GM19025 (cell line): ENCODE results near the gene SEC14L2.
"Not testable (repeated sequence)": the region's sequence is repeated elsewhere in the genome, so short reads cannot be mapped to it uniquely, and the experiment has no call there.

Experiments used
- ATAC-seq: cut with Tn5 transposase; IDR thresholded peaks from one replicate; pipeline ENCODE4 v1.9.1; 2021; ENCODE audit warnings: mild to moderate bottlenecking, low read depth, moderate library complexity; ENCODE audit not compliant: unreplicated experiment

The SEC14L2 gene

GRCh38 chr22:30373331-30374325, 23.2 kb upstream of the SEC14L2 start:
- ATAC-seq, result no peak

GRCh38 chr22:30375312-30375849, 21.4 kb upstream of the SEC14L2 start:
- ATAC-seq, result no peak

DNA sequence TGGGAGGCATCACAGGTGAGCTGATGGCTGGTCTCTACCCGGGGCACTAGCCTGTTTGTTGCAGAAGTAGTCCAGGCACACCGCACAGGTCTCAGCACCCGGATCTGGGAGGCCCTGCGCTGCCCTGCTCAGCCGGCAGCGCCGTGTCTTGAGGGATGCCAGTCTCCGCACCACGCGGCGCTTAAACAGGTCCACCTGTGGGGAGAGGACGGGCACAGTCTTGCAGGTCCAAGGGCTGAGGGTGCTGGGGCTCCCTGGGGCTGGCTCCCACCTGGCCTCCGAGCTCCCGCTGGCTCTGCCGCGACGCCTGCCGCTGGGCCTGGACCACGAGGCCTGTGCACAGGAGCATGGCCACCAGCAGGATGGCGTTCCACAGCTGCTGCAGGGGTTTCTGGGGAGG, 16.8 kb upstream of the SEC14L2 start:
- no peak for ATAC-seq

- no peak for ATAC-seq
Measured at GRCh38 chr22:30381264-30381663, 15.6 kb upstream of the SEC14L2 start.

DNA sequence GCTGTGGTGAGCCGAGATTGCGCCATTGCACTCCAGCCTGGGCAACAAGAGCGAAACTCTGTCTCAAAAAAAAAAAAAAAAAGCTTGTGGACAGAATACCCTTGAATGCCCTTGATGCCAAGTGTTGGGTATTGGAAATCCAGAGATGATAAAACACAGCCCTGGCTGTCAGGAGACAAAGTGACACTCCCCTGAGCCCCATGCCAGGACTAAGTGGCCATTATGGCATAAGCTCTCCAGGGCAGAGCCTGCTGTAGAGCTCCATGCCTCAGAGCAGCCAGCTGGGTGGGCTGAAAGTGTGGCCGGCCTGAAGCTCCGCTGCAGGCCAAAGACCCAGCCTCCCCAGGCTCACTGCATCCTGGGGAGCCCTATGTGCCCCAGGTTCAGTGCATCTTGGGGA, 14.5 kb upstream of the SEC14L2 start:
- ATAC-seq, result no peak

- ATAC-seq, result no peak
Measured at GRCh38 chr22:30383061-30383460, 13.8 kb upstream of the SEC14L2 start.

DNA sequence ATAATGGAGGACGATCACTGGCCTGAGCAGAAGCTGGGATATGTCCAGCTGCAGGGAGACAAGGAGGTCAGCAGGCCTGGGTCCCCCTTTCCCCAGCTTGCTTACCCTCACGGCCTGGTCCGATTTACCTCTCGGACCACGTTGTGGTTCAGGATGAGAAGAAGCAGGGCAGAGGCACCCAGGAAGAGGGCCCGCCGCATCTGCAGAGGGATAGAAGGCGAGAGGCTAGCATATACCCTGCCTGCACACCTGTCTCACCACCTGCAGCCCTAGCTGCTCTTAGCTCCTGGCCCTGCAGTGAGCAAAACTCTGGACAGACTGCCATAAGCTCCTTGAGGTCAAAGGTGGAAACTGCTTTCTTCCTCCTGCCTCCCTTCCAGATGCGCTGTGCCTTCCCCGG, 10.9 kb upstream of the SEC14L2 start:
- no peak for ATAC-seq

- ATAC-seq, result no peak
Measured at GRCh38 chr22:30386608-30386959, 10.2 kb upstream of the SEC14L2 start.

GRCh38 chr22:30386960-30387827, 9.6 kb upstream of the SEC14L2 start, which contains the start of gene RNF215:
Gene RNF215, minus strand, starts transcription at chr22:30387411. Its CDS starts 98 bp downstream, at chr22:30387313.
- ATAC-seq, result peak; percentile 81

DNA sequence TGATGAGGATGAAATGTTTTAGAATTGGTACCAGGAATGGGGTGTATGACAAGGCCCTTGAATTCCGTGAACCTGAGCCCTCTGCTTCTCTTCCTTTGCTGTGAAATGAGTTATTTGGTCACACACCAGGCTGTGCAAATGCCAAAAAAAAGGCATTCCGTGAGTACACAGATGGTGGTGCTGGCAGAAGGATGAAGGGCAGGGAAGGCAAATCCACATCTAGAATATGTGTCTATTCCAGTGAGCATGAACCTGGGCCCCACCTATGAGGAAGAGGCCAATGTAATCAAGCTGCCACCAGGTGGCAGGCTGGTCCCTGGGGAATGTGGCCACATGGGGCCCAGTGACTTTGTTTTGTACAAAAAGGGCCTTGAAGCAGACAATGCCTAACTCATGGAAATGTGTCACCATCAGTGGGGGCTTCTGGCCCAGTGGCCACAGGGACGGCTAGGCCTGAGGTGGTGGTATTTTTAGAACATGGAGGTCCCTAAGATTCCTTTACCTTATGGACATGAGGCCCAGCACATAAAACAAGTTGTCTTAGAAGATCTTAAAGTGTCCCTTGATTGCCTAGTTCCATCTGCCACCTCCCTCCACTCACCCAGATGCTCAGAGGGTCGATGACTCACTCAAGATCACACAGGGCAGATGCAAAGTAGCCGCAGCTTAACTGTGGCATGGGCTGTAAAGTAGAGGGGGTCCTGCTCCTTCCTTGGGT, 5.7 kb upstream of the SEC14L2 start:
- ATAC-seq, result no peak

DNA sequence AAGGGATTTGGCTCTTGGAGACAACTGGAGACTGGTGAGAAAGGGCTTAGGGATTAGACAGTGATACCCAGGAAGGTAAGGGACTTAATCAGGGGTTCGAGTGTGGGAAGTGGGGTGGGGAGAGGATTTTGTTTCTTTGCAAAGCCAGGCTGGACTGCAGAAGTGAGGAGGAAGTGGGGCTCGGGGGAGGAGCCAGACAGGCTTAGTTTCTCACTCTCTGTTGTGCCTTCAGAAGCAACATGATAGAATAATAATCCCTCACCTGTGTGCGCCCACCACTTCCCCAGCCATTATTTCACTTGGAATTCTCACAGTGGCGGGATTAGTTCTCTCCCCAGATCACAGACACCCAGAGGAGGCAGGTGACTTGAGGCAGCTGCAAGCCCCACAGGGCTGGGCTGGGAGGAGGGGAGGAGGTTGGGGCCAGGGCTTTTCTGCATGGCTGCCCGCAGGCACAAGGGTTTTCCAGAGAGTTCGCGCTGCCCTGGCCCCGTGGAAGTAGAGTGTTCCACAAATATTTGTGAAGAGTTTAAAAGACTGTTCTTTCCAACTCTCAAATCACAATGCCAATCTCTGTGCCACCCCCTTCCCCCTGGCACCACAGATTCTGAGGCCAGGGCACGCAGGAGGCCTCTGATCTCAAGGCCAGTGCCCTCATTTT, 4.0 kb upstream of the SEC14L2 start:
- no peak for ATAC-seq

DNA sequence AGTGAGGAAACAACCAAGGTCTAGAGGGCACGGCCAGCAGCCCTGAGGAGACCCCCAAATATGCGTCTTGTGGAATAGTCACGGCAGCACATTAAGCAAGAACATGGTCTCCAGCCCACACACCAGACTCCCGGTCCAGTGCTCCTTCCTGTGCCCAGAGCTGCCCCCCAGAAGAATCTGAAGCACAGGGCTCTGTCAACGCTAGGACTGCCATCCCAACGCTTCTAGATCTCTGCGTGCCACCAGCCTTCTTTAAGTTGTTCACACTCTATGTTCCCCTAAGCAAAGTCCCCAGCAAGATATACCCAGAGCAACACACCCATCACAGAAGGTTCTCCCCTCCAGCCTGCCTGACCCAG, 3.5 kb upstream of the SEC14L2 start:
- no peak for ATAC-seq

GRCh38 chr22:30393885-30394284, 2.9 kb upstream of the SEC14L2 start:
- ATAC-seq, result no peak

GRCh38 chr22:30397656-30398635, 1.1 kb downstream of the SEC14L2 start:
- no peak for ATAC-seq

DNA sequence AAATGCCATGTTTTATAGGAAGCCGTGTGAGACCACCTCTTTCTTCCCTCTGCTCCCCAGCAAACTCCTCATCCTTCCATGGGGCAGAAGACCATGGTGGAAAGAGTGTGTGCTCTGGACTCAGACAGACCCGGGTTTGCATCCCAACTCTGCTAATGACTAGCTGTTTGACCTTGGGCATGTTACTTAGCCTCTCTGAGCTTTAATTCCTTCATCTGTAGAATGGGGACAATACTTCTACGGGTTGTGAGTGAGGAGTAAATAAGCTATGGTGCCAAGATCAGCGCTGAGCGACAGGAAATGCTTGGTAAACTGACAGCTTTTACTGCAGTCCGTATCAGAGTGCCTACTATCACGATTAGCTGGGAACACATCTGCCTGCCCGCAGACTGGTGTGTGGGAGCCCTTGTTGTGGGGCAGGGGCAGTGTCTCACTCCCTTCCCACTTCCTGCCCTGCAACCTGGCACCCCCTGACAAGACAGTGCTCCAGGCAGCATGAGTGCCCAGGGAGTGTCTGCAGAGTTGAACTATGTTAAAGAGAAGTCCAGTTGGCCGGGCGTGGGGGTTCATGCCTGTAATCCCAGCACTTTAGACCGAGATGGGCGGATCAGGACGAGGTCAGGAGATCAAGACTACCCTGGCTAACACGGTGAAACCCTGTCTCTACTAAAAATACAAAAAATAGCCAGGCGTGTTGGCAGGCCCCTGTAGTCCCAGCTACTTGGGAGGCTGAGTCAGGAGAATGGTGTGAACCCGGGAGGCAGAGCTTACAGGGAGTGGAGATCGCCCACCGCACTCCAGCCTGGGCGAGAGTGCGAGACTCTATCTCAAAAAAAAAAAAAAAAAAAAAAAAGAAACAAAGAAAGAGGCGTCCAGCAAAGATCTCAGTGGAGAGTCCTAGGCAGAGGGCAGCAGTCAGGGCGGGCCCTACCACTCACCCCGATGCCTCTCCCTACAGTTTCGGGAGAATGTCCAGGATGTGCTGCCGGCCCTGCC, 2.2 kb downstream of the SEC14L2 start:
- ATAC-seq, result no peak

DNA sequence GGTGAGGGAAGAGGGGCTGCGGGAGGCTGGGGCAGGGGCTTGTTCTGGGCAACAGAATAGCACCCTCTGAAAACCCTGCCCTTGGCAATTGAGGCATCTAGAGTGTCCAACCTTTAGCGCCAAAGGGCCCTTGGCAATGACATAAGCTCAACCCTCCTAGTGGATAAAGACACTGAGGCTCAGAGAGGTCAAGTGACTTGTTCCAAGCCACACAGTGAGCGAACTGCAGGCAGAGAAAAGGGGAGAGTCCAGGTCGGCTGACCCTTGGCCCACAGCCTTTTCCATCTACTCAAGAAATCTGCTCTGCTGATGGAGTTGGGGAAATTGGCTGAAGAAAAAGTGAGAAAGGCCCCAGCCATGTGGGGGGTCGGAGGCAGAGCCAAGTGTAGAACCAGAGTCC, 2.9 kb downstream of the SEC14L2 start:
- ATAC-seq, result no peak

DNA sequence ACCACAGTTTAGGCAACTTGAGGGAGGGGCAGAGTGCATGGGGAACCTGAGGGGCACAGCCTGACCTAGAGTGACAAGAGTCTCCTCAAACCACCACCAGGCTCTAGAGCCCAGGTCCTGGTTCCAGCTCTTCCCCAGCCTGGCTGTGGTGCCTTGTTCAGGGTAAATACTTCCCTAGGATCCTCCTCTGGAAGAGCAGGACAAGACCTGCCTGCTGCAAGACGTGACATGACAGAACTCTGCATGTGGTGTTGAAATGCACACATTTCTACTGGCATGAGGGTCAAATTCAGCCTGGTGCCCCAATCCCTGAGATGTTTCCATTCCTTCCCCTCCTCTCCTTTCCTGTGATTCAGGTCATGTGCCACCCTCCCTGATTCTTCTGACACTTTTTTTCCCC, 3.3 kb downstream of the SEC14L2 start:
- no peak for ATAC-seq

- not testable (repeated sequence) for ATAC-seq
Measured at GRCh38 chr22:30401024-30401423, 4.2 kb downstream of the SEC14L2 start.
